GM21737 (cell line): ENCODE data around the gene MMP21.

ENCODE experiments used
- ATAC-seq: cut with Tn5 transposase; IDR thresholded peaks from one replicate; pipeline ENCODE4 v1.9.1; 2021; ENCODE audit warnings: mild to moderate bottlenecking, moderate library complexity; ENCODE audit not compliant: unreplicated experiment

The MMP21 gene, protein sequence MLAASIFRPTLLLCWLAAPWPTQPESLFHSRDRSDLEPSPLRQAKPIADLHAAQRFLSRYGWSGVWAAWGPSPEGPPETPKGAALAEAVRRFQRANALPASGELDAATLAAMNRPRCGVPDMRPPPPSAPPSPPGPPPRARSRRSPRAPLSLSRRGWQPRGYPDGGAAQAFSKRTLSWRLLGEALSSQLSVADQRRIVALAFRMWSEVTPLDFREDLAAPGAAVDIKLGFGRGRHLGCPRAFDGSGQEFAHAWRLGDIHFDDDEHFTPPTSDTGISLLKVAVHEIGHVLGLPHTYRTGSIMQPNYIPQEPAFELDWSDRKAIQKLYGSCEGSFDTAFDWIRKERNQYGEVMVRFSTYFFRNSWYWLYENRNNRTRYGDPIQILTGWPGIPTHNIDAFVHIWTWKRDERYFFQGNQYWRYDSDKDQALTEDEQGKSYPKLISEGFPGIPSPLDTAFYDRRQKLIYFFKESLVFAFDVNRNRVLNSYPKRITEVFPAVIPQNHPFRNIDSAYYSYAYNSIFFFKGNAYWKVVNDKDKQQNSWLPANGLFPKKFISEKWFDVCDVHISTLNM

GRCh38 chr10:125775491-125776106, at the start of gene MMP21:
Gene MMP21, minus strand, starts transcription at chr10:125775821. Its CDS starts 0 bp downstream, at chr10:125775821.
- ATAC-seq: no peak

DNA sequence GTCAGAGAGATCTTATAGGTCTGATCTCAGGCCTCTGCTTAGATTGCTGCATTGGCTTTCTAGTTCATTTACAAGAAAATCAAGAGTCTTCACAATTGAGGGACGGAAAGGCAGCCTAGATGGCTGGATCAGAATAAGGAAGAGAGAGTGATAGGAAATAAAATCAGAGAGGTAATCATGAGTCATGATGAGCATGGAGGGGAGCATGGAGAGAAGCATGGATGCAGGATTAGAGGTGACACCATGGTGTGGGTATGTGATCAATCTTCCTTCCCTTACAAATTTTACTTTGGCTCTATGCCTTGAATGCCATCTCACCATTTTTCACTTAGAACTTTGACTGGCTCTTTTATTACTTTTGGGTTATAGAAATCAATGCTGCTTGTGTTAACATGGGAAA, 49.1 kb upstream of the MMP21 start:
- no peak for ATAC-seq

GRCh38 chr10:125823663-125824251, 48.1 kb upstream of the MMP21 start:
- ATAC-seq: peak; percentile 3

DNA sequence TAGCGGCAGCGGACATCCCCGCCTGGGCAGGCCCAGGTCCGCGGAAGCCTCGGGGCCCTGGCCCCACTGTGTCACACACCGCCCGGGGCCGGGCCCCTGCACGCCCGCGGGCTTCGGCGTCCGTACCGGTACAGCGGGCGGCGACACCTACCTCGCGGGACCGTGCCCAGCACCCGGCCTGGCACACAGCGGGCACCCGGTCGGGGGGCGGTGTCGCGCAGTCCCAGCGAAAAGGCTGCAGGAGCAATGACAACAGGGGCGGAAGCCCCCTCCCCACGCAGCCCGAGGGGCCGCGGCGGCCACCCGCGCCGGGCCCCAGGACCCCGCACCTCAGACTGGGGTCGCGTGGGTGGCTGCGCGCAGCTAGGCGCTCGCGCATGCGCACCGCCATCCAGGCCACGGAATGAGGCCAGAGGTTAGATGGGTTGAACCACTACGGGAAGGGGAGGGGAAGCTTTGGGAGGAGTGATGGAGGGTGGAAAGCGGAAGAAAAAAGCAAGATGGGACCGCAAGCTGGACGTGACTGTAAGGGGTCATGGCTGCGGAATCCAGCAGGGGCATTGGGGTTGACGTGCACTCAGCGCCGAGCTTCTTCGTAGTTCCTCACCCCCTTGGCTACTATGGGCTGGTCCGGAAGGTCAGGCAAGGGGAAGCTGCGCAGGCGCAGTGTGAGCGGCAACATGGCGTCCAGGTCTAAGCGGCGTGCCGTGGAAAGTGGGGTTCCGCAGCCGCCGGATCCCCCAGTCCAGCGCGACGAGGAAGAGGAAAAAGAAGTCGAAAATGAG, 47.4 kb upstream of the MMP21 start, which contains the start of the genes BCCIP and UROS:
TSS of gene BCCIP (plus strand) at position 669 of the 785 bp plus-strand sequence. CDS start at position 681, 12 bp downstream.
TSS of gene UROS (minus strand) at position 381 of the 785 bp plus-strand sequence. CDS start 6,759 bp downstream, outside the sequence.
- ATAC-seq: peak; percentile 70

DNA sequence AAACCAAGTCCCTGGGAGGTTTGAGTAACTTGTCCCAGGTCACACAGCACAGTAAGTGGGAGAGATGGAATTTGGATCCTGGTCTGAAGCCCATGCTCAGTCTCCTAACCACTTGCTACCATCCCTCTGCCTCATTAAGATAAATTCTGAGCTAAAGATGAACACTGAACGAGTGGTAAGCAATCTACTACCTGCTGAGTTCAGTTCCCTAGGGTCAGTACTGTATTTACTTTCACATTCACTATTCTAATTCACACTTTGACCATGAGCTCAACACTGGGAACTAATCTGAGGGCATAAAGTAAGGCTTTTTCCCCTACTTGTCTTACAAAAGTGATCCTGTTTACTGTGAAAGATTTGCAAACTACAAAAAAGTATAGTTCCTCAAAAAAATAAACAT, 45.1 kb upstream of the MMP21 start:
- ATAC-seq: peak; percentile 46

DNA sequence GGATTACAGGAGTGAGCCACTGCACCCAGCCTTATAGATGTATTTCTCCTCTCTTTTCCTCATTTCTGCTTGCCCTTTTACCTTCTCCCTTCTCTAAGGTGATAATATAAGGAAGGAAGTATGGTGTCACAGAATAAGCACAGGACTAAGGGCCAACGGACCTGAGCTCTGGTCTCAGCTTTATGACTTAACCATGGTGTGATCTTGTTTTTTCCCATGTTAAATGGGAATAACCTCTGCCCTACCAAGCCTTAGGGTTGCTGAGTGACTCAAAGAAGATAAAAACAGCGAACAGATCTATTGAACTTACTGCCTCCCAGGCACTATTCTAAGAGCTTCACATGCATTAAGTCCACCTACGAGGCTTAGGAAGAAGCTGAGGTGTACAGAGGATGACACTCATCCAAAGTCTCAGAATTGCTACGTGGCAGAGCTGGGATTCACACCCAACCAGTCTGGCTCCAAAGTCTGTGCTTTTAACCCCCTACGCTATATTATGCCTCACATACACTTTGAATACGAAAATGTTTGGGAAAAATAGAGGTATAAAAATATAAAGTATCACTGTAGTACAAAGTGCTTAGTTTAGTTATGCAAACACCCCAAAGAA, 41.8 kb upstream of the MMP21 start:
- ATAC-seq: no peak

GRCh38 chr10:125816548-125816947, 40.9 kb upstream of the MMP21 start:
- no peak for ATAC-seq

DNA sequence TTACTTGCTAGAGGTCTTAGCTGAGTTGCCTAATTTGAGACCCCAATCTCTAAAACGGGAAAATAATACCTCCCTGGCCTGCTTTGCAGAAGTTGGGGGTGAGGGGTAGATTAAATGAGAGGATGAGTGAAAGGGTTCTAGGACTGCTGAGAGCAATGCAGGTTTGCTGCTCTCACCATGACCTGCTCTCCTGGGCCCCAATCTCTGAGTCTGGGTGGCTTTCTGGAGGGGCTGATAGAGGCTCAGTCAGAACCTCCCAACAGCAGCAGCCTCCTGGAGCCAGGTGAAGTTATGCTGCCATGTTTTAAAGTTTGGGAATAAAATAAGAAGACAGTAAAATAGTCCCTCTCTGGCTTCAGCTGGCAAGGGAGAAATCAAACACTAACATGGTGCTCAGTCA, 40.1 kb upstream of the MMP21 start:
- ATAC-seq: no peak

DNA sequence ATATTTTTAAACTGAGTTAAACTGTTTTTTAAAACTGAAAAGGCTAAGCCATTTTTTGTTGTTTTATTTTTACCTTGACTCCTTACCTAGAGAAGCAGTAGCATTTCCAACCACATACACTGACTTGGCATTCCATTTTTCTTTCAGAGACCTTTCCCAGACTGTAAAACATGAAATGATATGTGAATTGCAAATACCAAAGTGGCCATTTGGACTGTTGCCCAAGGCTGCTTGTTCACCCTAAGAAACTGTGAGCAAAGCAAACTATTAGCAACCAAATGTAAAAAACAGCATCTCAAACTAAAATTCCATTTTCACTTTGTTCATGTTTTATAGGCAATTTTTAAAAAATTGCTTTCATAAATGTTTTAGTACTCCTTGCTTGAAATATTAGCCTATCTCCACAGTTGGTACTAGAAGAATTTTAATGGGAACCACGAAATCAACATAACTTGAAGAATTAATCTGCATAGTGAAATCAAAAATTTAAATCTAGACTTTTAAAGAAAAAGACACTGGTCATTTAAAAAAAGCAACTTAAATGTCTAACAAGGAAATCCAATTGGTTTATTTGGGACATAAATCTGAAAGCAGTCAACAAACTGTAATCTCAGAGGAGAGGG, 36.6 kb upstream of the MMP21 start:
- ATAC-seq: no peak

DNA sequence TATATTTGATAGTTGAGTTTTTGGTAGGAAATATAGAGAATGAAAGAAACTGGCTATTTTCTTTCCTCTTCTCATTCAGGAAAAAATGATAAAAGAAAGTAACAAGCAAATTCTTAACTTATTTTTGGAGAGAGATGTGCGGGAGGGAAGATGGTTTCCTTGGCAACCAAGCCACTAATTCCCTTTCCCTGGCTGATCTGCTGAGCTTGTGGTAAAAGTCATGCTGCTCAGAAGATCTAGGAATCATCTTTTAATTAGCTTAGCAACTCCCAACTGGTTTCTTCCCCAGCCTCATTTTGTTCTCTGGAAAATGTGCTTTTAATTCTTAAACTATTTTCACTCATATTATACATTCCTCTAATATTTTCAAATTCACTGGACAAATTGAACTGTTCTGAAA, 35.6 kb upstream of the MMP21 start:
- no peak for ATAC-seq

DNA sequence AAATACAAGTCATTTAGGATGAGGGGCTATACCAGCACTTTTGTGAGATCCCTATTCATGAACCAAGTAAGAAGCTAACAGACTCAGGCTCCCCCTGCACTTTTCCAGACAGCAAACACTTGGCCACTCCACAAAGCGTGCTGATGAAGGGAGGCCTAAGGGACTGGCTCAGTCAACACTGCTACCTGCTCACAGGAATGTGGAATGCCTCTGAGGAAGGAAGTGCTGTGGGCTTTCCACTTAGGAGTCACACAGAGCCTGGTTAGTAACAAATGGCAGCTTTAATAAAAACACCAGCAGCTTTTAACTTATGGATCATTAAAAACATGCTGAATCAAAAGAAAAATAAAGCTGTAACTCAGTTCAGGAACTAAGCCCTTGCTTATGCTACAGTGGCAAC, 32.4 kb upstream of the MMP21 start:
- ATAC-seq: no peak

GRCh38 chr10:125802739-125803138, 27.1 kb upstream of the MMP21 start:
- ATAC-seq: no peak

GRCh38 chr10:125802131-125802530, 26.5 kb upstream of the MMP21 start:
- ATAC-seq: no peak

DNA sequence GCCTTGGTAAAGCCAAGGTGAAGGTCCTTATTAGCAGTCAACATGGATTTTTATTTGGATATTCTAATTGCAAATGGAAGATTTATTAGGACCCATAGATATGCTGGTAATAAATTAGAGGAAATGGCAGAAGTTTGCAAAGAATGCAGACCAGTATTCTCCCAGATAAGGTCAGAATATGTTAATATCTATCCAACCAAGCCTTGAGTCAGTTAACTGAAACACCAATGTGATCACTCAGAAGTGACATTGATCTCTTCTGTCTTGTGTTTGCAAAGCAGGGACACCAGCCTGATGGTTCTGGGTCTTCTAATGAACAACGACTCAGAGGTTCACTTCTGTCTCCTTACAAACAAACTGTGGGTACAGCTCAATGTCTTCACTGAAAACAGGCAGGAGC, 26.0 kb upstream of the MMP21 start:
- ATAC-seq: no peak

DNA sequence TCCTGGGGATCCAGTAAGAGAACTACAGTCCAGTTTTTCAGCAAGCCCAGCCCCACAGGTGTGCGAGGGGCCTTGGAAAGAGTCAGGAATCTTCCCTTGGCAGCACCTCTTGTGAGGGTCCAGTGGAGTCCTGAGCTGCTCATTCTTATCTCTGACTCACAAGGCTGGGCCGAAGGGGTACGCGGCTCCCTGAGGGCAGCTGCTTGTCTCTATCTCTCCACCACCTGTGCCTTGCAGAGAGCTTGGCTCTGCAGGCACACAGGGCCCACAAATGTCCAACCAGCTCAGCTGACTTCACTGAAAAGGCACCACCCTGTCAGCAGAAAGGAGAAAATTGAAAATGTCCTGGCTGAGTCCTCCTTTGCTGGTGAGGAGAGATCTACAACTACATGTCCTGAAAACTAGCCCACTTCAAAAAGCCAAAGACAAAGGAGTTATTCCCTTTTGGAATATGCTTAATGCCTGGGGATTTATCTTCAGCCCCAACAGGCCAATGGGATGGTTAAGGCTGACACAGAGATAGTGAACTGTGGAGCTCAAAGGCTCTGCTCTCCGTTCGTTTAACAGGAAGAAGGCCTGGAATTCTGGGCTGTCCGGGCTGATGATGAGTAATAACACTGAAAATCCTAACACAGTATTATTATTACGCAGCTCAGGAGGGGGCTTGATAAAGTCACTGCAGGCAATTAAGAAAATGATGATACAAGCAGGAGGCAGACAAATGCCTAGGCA, 24.0 kb upstream of the MMP21 start:
- ATAC-seq: no peak

- no peak for ATAC-seq
These were observed 22.5 kb upstream of the MMP21 start for GRCh38 chr10:125797994-125798662.

DNA sequence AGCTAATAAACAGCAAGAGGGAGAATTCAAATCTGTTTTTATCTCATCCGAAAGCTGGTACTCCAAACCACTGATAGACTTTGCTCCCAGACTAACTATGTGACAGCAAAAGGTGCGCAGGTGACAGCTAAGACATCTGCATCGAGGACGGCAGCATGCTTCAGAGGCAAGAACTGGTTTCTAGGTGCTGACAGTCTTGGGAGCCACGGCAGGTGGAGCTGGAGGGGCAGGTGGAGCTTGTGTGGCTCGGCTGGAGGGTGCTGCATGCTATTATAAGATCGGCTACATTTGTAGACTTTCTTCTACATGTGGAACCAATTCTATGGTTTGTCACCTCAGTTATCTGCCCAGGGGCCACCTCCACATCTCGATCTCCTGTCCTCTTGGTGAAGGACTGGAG, 21.8 kb upstream of the MMP21 start:
- no peak for ATAC-seq

DNA sequence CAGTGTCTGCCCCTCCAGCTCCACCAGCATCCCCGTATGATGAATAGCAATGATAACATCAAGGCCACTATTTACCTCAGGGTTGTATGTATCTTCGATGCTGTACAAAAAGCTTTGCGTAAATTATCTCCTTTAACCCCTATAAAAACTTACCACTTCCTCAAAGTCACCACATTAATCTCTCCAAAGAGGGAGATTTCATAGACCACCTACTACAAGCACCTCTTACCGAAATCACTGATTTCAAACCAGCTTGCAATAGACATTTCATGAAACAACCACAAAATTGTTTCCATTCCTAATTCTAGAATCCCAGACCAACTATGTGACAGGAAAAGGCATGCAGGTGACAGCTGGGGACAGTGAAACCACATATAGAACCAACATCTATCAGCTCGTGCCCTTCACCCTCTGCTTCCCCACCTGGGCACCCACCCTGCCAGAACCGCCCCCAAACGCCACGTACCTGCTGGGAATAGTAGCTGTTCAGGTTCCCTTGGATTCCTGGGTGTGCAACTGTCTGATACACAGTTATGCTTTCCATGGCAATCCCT, 20.1 kb upstream of the MMP21 start:
- ATAC-seq: no peak
